Activated CD8-positive, alpha-beta memory T cell treated with anti-CD3 and anti-CD28 coated beads for 24 hours (primary cell): ENCODE results near the gene IGHMBP2.

Experiments used
- DNase-seq: peaks from one replicate; pipeline ENCODE4 v3.0.0-alpha.2; 2020

Gene IGHMBP2

GRCh38 chr11:68940651-68941323, 37.1 kb downstream of the IGHMBP2 start:
- no peak for DNase-seq

DNA sequence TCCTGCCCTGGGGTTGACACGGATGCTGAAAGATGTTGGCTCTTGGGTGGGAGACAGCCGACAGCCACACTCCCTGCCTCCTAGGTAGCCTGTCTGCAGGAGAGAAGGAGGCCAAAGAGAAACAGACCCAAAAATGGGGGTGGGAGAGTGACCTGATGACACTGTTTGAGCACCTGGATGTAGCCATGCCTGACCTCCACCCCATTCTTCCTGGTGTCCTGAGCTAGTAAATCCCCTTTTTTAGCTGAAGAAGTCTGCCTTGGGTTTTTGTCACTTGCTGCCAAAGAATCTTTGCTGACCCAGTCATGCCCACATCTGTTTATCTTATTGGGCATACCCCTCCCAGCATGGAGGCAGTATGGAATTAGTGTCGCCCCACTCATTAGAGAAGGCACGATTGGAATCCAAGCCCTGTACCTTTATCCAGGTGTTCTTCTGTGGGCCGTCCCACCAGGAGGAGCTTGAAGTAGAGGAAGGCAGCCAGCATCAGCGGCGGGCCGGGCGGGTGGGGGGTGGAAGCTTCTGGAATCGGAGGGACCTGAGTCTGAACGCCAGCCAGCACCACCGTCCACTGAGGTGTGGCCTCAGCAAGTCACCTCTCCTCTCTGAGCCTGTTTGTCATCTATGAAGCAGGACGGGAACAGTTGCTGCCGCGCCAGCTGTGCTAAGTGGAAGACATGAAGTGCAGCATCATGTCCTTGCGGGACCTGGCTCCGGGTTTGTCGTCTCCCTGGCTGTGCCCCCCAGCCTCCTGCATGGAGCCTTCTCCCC, 37.8 kb downstream of the IGHMBP2 start:
- no peak for DNase-seq

- DNase-seq, result no peak
Observed at GRCh38 chr11:68942095-68942620, 38.5 kb downstream of the IGHMBP2 start.

DNA sequence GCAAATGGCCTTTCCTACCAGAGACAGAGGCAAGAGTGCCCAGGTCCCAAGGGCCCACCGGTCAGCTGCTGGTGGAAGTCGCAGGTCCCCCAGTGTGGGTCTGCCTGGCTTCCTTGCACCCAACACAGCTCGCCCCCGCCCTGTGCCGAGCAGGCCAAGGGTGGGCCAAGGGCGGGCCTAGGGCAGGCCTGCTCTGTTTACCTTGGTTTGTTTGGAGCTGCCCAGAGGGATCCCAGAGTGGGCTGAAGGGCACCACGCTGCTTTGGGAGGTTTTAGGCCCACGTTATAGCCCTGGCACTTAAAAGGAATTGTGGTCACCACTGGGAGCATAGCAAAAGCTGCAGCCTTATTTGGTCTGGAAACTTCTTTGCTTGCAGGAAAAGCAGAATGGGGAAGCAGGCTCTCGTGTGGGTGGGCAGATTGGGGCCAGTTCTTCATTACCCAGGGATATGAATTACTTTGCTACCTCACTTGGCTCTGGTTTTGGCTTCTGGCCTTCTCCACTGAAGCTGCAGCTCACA, 39.1 kb downstream of the IGHMBP2 start:
- no peak for DNase-seq

GRCh38 chr11:68946416-68947090, 42.9 kb downstream of the IGHMBP2 start:
- no peak for DNase-seq

- DNase-seq, result no peak
Observed at GRCh38 chr11:68947151-68947550, 43.5 kb downstream of the IGHMBP2 start.

GRCh38 chr11:68948496-68948895, 44.8 kb downstream of the IGHMBP2 start:
- DNase-seq, result no peak

DNA sequence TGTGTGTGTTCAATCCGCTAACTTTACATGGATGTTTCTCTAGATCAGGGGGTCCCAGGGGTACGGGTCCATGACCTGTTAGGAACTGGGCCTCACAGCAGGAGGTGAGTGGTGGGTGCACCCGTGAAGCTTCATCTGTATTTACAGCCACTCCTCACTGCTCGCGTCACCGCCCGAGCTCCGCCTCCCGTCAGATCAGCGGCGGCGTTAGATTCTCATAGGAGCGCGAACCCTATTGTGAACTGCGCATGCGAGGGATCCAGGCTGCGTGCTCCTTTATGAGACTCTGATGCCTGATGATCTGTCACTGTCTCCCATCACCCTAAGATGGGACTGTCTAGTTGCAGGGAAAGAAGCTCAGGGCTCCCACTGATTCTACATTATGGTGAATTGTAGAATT, 45.2 kb downstream of the IGHMBP2 start:
- no peak for DNase-seq

GRCh38 chr11:68950270-68950669, 46.6 kb downstream of the IGHMBP2 start:
- no peak for DNase-seq

- no peak for DNase-seq
Observed at GRCh38 chr11:68950762-68951161, 47.1 kb downstream of the IGHMBP2 start.

- no peak for DNase-seq
Observed at GRCh38 chr11:68954836-68955606, 51.3 kb downstream of the IGHMBP2 start.

DNA sequence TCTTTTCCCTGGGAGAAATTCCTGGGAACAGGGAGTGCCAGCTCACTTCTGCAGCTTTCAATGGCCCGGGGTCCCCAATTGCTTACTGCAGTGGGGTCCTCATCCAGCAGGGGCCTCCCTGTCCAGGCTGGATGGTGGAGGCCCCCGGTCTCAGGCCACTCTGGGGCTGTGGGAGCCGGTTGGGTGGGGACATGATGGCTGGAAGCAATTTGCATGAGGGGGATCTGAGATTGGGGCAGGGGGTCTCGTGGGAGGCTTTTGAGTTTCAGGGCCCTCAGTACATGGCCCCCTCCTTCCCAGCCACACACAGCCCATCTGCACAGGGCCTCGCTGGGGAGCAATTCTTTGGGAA, 51.9 kb downstream of the IGHMBP2 start:
- no peak for DNase-seq

DNA sequence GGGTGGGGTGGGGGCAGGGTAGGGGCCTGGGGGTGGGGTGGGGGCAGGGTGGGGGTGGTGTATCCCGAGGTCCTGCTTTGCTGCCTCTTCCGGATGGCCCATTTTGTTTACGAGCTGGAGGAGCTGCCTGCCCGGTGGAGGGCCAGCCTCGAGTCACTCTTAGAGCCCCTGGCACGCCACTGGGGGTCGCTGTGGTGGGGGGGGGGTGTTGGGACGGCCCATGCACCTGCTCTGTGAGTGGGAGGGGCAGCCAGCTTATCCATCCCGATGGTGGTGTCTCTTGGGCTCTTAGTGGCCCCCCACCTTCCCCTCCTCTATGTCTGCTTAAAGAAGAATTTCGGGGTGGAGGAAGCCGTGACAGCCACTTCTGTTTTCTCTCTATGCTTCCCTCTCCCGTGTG, 52.5 kb downstream of the IGHMBP2 start:
- DNase-seq, result no peak

DNA sequence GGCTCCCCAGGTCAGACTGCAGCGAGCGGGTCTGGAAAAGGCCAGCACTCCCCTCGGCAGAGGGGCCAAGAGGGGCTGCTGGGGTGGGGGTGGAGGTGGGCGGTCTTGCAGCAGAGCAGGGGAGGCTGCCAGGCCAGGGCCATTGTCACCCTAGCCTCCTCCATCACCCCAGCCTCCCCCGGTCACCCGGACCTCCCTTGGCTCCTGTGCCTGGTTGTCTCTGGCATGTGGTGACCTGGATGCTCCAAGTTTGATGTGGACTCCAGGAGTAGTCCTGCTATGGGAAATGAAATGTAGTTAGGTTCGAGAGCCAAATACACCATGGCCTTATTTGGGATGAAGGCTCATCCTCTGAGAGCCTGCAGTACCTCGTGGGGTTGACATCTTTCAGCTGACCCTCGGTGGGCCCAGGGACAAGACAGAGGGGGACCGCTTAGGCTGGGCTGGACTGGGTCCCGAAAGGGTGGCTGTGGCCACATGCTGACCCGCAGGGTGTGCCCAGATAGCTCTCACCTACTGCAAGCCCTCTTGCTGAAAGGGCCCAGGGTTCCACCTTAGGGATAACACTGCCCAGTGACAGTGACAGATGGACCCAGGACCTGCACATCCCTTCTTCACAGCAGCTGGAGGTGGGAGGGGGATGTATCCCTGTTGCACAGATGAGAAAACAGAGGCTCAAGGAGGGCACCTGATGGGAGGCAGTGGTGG, 53.0 kb downstream of the IGHMBP2 start:
- DNase-seq, result no peak

GRCh38 chr11:68958211-68958610, 54.5 kb downstream of the IGHMBP2 start:
- no peak for DNase-seq

GRCh38 chr11:68959465-68960293, 56.0 kb downstream of the IGHMBP2 start:
- no peak for DNase-seq

DNA sequence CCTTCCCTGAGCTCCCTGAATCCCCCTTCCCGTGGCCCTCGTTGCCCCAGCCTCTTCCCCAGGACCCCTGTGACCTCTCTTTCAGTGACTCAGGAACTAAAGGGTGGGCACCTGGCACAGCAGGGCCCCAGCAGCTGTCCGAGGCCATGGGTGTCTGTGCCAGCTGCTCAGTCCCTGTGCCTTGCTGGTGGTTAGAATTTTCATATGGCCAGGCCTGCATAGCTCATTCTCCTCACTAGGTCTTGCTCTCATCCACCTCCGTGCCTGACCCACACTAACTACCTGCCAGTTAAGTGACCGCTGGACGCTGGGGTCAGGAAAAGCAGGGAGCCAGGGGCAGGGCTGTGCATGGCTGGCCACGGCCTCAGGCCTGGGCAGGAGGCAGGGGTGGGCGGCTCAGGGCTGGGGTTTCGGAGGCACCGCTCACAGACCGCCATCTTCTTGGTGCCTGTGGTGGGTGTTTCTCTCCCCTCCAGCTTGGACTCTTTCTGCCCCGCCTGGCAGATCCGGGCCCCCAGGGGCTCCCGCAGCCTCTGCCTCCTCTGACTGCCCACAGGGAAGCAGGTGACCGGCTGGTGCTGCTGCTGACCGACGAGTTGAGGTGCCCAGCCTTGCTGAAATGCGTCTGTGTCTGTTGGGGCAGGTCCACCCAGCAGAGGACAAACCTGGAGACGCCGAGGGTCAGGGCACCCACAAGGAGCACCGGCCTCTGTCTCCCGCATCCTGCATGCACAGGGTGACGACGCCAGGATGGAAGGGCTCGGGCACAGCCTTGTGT, 56.8 kb downstream of the IGHMBP2 start:
- no peak for DNase-seq

- no peak for DNase-seq
Observed at GRCh38 chr11:68961245-68961644, 57.6 kb downstream of the IGHMBP2 start.

DNA sequence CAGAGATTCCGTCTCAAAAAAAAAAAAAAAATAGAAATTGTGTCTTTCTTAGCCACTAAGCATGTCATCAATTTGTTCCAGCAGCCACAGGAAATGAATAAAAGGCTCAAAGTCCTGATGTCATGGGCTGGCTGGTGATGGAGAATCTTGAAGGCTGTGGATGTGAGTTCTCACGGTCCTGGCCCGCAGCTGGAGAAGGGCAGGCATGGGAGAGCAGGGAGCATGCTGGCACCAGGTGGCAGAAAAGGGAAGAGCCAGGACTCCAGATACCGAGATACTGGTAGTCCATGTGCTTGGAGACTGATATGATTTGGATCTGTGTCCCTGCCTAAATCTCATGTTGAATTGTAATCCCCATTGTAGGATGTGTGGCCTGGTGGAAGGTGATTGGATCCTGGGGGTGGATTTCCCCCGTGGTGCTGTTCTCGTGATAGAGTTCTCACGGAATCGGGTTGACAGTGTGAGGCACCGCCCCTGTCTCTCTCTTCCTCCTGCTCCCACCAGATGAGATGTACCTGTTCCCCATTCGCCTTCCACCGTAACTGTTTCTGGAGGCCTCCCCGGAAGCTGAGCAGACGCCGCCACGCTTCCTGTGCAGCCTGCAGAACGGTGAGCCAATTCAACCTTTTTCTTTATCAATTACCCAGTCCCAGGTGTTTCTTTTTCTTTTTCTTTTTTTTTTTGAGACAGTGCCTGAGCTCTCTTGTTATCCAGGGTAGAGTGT, 59.0 kb downstream of the IGHMBP2 start:
- no peak for DNase-seq

DNA sequence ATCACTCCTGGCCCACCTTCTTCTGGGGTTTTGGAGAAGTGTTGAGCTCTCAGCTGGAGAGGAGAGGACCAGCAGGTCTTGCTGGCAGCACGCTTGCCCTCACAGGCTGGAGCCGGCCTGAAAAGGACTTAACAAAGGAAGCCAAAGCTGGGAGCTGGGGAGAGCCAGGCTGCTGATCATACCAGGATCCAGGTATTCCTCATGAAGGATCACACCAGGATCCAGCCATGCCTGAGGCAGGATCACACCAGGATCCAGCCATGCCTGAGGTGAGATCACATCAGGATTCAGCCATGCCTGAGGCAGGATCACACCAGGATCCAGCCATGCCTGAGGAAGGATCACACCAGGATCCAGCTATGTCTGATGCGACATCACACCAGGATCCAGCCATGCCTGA, 60.1 kb downstream of the IGHMBP2 start:
- DNase-seq, result no peak
